ENCODE measurements around the gene METAP1D.
"Not testable (repeated sequence)": the region's sequence is repeated elsewhere in the genome, so short reads cannot be mapped to it uniquely, and the experiment has no call there.

Gene METAP1D

DNA sequence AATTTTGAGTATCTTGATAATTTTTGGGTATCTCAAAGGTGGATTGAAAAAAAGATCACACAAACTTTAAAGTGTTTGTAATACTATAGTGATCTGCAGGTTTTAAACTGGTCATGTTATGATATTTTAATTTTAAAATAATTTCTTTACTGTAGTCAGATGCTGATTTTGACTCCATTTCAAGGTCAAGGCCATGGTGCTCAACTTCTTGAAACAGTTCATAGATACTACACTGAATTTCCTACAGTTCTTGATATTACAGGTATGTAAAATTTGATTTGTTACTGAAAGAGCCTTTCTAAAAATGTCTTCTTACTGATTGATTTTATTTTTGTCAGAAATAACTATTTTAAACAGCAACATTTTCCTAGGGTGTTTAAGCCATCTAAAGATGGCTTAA, 33.1 kb upstream of the METAP1D start:
- DNase-seq (ENCODE audit: low read depth) = no peak
- H3K4me3 ChIP-seq (ENCODE audit: low read depth, low read length) = no peak overlapping the region
- TF ChIP-seq CTCF (conservative IDR thresholded peaks at IDR 0.05; ENCODE audit: low read depth, low read length) = no peak

DNA sequence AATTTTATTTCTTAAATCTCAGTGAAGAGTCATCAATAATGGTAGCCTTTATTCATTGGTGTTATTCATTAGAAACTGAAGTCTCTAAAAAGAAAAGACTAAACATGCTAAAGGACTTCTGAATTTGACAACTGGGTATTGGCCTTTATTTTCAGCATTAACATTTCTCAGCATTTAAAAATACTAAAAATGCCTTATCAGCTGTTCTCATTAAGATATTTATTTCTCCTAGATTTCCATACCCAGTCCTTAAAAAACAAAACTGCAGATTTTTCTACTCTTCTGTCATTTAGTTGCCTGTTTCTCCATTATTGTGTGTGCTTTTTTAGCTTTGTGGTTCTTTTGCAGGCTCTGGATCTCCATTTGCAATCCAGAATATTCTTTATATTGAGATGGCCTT, 31.2 kb upstream of the METAP1D start:
- no peak overlapping the region for H3K4me3 ChIP-seq (ENCODE audit: low read depth, low read length)
- no peak for DNase-seq (ENCODE audit: low read depth)
- TF ChIP-seq CTCF (conservative IDR thresholded peaks at IDR 0.05; ENCODE audit: low read depth, low read length) = no peak

DNA sequence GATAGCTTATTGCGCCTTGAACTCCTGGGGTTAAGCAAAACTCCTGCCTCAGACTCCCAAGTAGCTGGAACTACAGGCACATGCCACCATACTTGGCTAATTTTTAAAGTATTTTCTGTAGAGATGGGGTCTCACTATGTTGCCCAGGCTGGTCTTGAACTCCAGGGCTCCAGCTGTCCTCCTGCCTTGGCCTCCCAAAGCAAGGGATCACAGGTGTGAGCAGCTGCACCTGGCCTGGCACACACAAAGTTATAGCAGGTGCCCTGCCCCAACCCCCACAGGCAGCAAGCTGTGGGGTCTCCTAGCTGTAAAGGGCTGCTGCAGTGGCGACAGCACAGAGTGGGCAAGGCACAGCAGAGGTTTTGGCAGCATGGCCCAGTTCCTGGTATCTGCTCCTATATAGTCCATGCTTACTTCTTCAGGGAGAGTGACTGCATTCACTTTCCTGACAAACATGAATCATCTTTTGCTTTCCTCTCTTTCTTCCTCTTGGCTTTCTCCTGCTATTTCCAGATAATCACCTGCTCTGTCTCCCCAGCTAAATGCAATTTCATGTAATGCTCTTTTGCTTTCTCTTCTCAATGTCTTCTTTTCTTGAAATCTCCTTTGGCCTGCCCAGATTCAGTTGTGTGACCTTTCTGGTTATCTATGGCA, 27.3 kb upstream of the METAP1D start:
- DNase-seq (ENCODE audit: low read depth) = no peak
- no peak overlapping the region for H3K4me3 ChIP-seq (ENCODE audit: low read depth, low read length)
- no peak for TF ChIP-seq CTCF (conservative IDR thresholded peaks at IDR 0.05; ENCODE audit: low read depth, low read length)

- TF ChIP-seq CTCF (conservative IDR thresholded peaks at IDR 0.05; ENCODE audit: low read depth, low read length) = no peak
- DNase-seq (ENCODE audit: low read depth) = no peak
- H3K4me3 ChIP-seq (ENCODE audit: low read depth, low read length) = no peak overlapping the region
Observed at GRCh38 chr2:171979103-171979502, 20.6 kb upstream of the METAP1D start.

DNA sequence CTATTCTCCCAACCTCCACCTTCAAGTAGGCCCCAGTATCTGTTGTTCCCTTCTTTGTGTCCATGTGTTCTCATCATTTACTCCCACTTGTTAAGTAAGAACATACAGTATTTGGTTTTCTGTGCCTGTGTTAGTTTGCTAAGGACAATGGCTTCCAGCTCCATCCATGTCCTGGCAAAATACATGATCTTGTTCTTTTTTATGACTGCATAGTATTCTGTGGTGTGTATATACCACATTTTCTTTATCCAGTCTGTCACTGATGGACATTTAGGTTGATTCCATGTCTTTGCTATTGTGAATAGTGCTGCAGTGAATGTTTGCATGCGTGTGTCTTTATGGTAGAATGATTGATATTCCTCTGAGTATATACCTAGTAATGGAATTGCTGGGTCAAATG, 15.8 kb upstream of the METAP1D start:
- H3K4me3 ChIP-seq (ENCODE audit: low read depth, low read length); DNase-seq (ENCODE audit: low read depth): not testable (repeated sequence)

- H3K4me3 ChIP-seq (ENCODE audit: low read depth, low read length) = no peak overlapping the region
- no peak for TF ChIP-seq CTCF (conservative IDR thresholded peaks at IDR 0.05; ENCODE audit: low read depth, low read length)
- no peak for DNase-seq (ENCODE audit: low read depth)
Observed at GRCh38 chr2:171985076-171985475, 14.7 kb upstream of the METAP1D start.

- no peak for DNase-seq (ENCODE audit: low read depth)
- H3K4me3 ChIP-seq (ENCODE audit: low read depth, low read length) = no peak overlapping the region
- TF ChIP-seq CTCF (conservative IDR thresholded peaks at IDR 0.05; ENCODE audit: low read depth, low read length) = no peak
Observed at GRCh38 chr2:171986778-171987177, 13.0 kb upstream of the METAP1D start.
